Ectodermal cell (in vitro differentiated cells): ENCODE results near the gene PDK2.
A peak's percentile ranks its signal among the peaks of the same experiment; 100 is the strongest.

Experiments used
- H3K27ac ChIP-seq: 2 replicates; pipeline ENCODE4 v1.7.0; 2013; ENCODE audit warnings: mild to moderate bottlenecking, low read depth, low read length; ENCODE audit not compliant: insufficient read depth, poor library complexity, severe bottlenecking
- H3K27me3 ChIP-seq: 2 replicates; pipeline ENCODE4 v1.7.0; 2013; ENCODE audit warnings: mild to moderate bottlenecking, low read length; ENCODE audit not compliant: insufficient read depth, control insufficient read depth, poor library complexity, severe bottlenecking
- H3K36me3 ChIP-seq: one replicate; pipeline ENCODE4 v1.7.0; 2013; ENCODE audit warnings: low read length; ENCODE audit not compliant: control insufficient read depth, insufficient read depth
- H3K4me1 ChIP-seq: one replicate; pipeline ENCODE4 v1.7.0; 2013; ENCODE audit warnings: low read length; ENCODE audit not compliant: control insufficient read depth, insufficient read depth
- H3K4me3 ChIP-seq: 2 replicates; pipeline ENCODE4 v1.7.0; 2013; ENCODE audit warnings: low read depth, low read length, control low read depth; ENCODE audit not compliant: insufficient read depth
- H3K9me3 ChIP-seq: 2 replicates; pipeline ENCODE4 v1.7.0; 2013; ENCODE audit warnings: mild to moderate bottlenecking, low read length, moderate library complexity; ENCODE audit not compliant: control insufficient read depth
- WGBS, 2 experiments: methylation state at CpG; one replicate each; pipeline ENCODE4 v1.1.7; 2013; ENCODE audit warnings: missing lambda C conversion rate in 2 of 2; 5-methylcytosine and 5-hydroxymethylcytosine counted together

The PDK2 gene

DNA sequence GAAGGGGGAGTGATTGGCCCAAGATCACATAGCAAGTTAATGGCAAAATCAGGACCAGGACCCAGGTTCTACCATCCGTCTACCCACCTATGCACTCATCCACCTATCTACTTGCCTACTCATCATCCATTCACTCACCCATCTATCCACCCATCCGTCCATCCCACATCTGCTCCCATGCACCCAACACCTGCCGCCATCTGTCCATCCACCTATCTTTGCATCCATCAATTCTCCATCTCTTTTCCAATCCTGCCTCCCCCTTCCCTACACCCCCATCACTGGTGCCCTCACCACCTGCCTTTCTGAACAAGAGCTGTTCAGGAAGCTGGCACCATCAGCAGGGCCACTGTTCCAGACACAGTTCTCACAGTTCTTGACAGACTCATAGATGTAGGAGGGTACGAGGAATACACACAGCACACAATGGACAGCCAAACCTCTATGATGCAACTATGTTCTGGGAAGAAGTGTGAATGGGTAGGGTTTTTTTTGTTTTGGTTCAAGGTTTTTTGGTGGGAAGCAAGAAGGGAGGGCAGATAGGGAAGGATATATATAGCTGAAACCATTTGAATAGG lies 30.4 kb downstream of the PDK2 start:
- Histone ChIP-seq H3K27ac (no peak overlapping the region), H3K4me1 (peaks cover 24% of the 10 kb centered on the region), H3K27me3 (peaks cover 10% of the 10 kb centered on the region), H3K4me3 (no peak overlapping the region), H3K9me3 (no peaks in the 10 kb centered on the region), H3K36me3 (no peaks in the 10 kb centered on the region)
- WGBS, 2 experiments = 95% methylated on average over 4 of the region's 4 CpGs

DNA sequence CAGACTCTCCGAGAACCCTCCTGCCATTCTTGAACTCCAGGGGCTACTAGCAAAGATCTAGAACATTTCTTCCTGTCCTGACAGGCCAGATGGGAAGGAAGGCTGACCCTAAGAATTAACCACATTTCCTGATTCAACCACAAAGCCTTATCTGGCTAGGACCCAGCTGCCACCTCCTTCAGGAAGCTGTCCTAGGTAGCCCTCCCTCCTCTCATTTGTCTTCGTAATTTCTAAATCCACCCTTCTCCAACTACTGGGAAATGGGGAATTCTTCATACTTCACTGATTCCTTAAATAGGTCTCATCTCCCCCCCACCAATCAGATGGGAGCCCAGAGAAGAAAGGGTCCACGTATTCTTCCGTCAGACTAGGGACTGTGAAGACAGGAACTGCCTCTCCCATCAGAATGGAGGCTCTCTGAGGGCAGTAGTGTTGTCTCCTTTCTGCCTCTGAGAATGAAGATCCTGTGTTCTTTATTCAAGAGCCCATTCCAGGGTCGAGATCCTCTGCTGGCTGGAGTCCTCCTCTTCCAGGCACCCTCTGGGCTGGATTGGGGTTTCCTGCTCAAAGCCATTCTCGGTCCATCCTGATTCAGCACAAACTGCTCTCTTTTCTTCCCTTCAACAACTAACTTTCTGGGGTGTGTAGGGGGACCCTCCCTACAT lies 32.7 kb downstream of the PDK2 start:
- 68 to 69% methylated on average over 6 of the region's 6 CpGs for WGBS, 2 experiments
- Histone ChIP-seq H3K4me1 (peaks cover 24% of the 10 kb centered on the region), H3K9me3 (no peaks in the 10 kb centered on the region), H3K27ac (no peak overlapping the region), H3K27me3 (peaks cover 15% of the 10 kb centered on the region), H3K36me3 (no peaks in the 10 kb centered on the region), H3K4me3 (peak overlapping the region; percentile 8)

GRCh38 chr17:50128441-50129352 lies 33.5 kb downstream of the PDK2 start:
- Histone ChIP-seq H3K4me3 (peak overlapping the region; percentile 68), H3K4me1 (peaks cover 17% of the 10 kb centered on the region), H3K36me3 (no peaks in the 10 kb centered on the region), H3K27me3 (peaks cover 15% of the 10 kb centered on the region), H3K27ac (peak overlapping the region; percentile 33), H3K9me3 (no peaks in the 10 kb centered on the region)
- WGBS, 2 experiments = 8% methylated on average over 31 to 32 of the region's 32 CpGs

GRCh38 chr17:50129353-50129727 lies 34.2 kb downstream of the PDK2 start:
- Histone ChIP-seq H3K36me3 (no peaks in the 10 kb centered on the region), H3K27me3 (peaks cover 15% of the 10 kb centered on the region), H3K27ac (no peak overlapping the region), H3K4me3 (peak overlapping the region; percentile 68), H3K4me1 (peaks cover 12% of the 10 kb centered on the region), H3K9me3 (no peaks in the 10 kb centered on the region)
- 0% methylated on average over 31 of the region's 31 CpGs for WGBS, 2 experiments

DNA sequence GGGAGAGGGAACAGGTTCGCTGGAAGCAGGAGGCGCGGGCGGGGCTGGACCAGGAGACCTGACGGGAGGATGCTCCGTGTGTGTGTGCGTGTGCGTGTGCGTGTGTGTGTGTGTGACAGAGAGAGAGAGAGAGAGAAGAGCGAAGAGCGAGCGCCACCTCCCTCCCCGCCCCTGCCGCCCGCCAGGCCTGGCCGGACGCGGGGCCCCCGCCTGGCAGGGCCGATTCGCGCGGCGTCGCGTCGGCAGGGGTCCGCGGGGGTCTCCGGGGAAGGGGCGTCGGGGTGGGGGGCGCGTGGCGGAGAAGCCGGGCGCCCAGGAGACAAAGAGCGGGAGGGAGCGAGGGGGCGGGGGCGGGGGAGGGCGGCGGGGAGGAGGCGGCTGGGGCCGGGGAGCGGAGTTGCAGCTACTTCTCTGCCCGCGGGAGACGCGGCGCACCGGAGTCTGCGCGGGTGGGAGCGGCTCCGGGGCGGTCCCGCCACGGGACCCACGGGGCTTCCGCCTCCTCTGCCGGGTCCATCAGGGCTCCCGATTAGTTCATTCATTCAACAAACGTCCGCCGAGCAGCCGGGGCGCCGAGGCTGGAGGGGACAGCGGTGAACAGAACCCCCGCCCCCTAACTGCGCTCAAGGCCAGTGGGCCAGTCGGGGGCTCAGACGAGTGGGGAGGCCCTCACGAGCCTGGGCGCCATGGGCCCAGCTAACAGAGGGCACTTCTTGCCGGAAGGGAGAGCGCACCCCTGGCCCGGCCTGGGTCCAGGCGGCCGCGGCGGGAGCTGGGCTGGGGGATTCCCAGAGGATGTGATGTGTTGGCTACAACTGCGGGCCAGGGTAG lies 34.8 kb downstream of the PDK2 start, which contains the start of gene SAMD14:
SAMD14 (minus strand) TSS at position 433 of the 831 bp plus-strand sequence. CDS start 5,201 bp downstream, outside the sequence.
- Histone ChIP-seq H3K27ac (no peak within 1 kb of the TSS), H3K4me3 (peak within 1 kb of the TSS; percentile 68), H3K27me3 (peaks cover 15% of the 10 kb centered on the region), H3K4me1 (peaks cover 12% of the 10 kb centered on the region), H3K36me3 (no peaks in the 10 kb centered on the region), H3K9me3 (no peaks in the 10 kb centered on the region)
- 1% methylated on average over 76 to 83 of the region's 84 CpGs for WGBS, 2 experiments

GRCh38 chr17:50130559-50131305 lies 35.6 kb downstream of the PDK2 start:
- Histone ChIP-seq H3K27me3 (peaks cover 15% of the 10 kb centered on the region), H3K27ac (no peak overlapping the region), H3K9me3 (no peaks in the 10 kb centered on the region), H3K4me3 (peak overlapping the region; percentile 68), H3K4me1 (peaks cover 12% of the 10 kb centered on the region), H3K36me3 (no peaks in the 10 kb centered on the region)
- 21 to 25% methylated on average over 16 of the region's 19 CpGs for WGBS, 2 experiments

DNA sequence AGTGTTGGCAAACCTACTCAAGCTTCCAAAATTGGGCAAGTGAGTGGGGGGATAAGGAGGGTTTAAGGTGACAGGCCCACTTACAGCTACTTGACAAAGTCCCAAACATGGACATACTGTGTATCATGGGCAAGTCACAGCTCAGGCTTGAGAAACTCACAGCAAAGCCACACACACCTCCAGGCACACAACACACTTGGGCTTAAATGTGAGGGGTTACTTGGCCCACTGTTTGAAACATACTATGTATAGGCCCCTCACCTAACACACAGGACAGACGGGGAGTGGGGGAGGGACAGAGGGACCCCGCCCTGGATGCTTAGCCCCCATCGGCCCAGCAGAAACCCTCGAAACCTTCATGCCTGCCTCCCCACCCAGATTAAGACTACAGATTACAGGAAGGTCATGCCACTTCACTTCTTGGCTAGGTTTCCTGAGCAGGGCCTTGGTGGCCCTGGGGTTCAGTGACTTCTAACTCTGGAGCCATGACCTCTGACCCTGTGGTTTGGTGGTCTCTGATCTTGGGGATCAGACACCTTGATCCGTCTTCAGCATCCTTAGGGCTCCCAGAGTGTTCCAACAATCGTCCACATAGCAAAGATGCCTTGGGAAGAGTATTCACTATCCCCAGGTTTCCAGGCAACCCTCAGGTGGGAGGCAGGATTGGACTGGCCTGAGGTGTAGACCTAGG lies 37.1 kb downstream of the PDK2 start:
- Histone ChIP-seq H3K4me3 (no peak overlapping the region), H3K36me3 (no peaks in the 10 kb centered on the region), H3K27ac (no peak overlapping the region), H3K4me1 (peaks cover 12% of the 10 kb centered on the region), H3K27me3 (peaks cover 15% of the 10 kb centered on the region), H3K9me3 (no peaks in the 10 kb centered on the region)
- 92 to 95% methylated on average over 6 of the region's 6 CpGs for WGBS, 2 experiments

DNA sequence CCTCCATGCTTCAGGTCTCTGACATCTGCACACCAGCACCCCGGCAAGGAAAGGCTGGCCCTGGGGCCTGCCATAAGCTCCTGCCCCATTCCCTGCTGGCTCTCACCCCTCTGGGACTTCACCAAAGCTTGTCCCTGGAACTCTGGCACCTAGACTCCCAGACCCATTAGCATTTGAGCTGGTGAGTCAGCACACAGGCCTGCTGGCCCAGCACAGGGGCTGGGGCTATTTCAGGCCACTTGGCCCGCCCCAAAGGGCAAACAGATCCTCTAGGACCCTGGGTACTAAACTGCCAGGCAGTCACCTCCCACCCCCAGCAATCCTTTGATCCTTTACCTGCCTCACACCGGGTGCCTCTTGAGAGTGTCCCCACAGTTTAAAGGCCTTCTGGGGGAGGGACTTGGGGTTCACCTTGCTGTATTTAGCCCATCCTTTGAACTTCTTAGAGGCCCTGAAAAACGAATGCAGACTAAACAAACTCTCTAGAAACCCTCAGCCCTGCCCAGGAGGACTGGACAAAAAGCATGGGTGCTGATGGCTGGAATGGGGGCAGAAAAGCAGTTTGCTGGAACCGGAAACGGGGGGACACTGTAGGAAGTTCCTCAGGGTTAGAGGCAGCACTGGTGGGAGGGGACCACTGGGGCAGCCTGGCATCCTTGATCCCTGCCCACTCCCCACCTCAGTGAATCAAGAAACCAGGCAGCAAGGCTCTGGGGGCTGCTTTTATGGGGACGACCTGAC lies 38.0 kb downstream of the PDK2 start:
- peaks cover 6% of the 10 kb centered on the region for H3K36me3 ChIP-seq
- H3K27ac ChIP-seq = no peak overlapping the region
- WGBS, 2 experiments = 49 to 59% methylated on average over 6 to 7 of the region's 7 CpGs

More for the DNA sequence above, 38.0 kb downstream of the PDK2 start:
- Histone ChIP-seq H3K9me3 (no peaks in the 10 kb centered on the region), H3K27me3 (peaks cover 15% of the 10 kb centered on the region), H3K4me3 (no peak overlapping the region), H3K4me1 (peaks cover 5% of the 10 kb centered on the region)
